IPS-18a (cell line): ENCODE results near the gene CPTP.

Experiments used
- H3K27ac ChIP-seq: one replicate; pipeline ENCODE4 v1.5.1; 2013; ENCODE audit warnings: low read length
- H3K27me3 ChIP-seq: one replicate; pipeline ENCODE4 v1.6.1; 2013; ENCODE audit warnings: mild to moderate bottlenecking, low read length; ENCODE audit not compliant: control insufficient read depth, insufficient read depth
- H3K36me3 ChIP-seq: one replicate; pipeline ENCODE4 v1.6.1; 2013; ENCODE audit warnings: low read depth, low read length; ENCODE audit not compliant: control insufficient read depth
- H3K4me1 ChIP-seq: one replicate; pipeline ENCODE4 v1.6.1; 2013; ENCODE audit warnings: low read depth, low read length; ENCODE audit not compliant: control insufficient read depth
- H3K4me3 ChIP-seq: one replicate; pipeline ENCODE4 v1.5.1; 2013; ENCODE audit warnings: low read length
- H3K9ac ChIP-seq: one replicate; pipeline ENCODE4 v1.6.1; 2013; ENCODE audit warnings: mild to moderate bottlenecking, low read length, moderate library complexity
- H3K9me3 ChIP-seq: one replicate; pipeline ENCODE4 v1.6.1; 2013; ENCODE audit warnings: low read depth, low read length; ENCODE audit not compliant: control insufficient read depth

CPTP gene

GRCh38 chr1:1294250-1294890, 30.2 kb upstream of the CPTP start:
- Histone ChIP-seq H3K27me3 (no peaks in the 10 kb centered on the region), H3K27ac (no peak overlapping the region), H3K4me3 (no peak overlapping the region), H3K4me1 (no peaks in the 10 kb centered on the region), H3K9ac (no peak overlapping the region), H3K9me3 (no peaks in the 10 kb centered on the region), H3K36me3 (no peaks in the 10 kb centered on the region)

DNA sequence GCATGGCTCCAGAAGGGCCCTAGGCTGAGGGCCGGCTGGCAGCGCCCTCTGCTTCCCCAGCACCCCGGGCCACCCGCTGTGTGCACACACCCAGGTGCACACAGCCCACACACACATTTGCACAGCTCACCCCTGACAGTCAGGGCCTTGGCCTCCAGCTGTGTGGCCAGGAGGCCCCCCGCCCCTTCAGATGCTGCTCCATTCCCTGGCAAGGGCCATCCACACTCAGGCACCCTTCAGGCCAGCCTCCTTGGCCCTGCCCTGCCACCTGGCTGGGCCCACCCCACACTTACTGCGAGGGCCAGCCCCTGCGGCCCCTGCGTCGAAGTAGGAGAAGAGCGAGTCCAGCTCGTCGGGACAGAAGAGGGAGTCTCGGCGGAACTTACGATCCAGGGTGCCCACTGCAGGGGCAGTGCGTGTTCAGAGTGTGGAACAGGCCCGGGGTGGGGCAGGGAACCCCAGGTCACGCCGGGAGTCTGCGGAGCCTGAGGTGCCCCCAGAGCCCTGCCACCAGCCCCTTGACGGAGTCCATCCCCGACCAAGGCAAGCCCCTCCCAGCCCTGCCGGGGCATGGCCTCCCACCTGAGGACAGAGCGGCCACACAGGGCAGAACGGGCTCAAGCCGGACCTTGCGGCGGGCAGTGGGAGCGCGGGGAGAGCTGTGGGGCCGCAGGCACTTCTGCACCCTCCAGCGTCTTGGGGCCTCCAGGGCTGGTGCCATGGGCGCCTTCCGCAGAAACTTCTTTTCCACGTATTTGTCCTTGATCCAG, 29.3 kb upstream of the CPTP start:
- H3K4me3 ChIP-seq, result no peak overlapping the region
- H3K36me3 ChIP-seq, result no peaks in the 10 kb centered on the region
- H3K9me3 ChIP-seq, result no peaks in the 10 kb centered on the region
- no peak overlapping the region for H3K27ac ChIP-seq
- no peaks in the 10 kb centered on the region for H3K4me1 ChIP-seq
- H3K9ac ChIP-seq, result no peak overlapping the region
- H3K27me3 ChIP-seq, result no peaks in the 10 kb centered on the region

DNA sequence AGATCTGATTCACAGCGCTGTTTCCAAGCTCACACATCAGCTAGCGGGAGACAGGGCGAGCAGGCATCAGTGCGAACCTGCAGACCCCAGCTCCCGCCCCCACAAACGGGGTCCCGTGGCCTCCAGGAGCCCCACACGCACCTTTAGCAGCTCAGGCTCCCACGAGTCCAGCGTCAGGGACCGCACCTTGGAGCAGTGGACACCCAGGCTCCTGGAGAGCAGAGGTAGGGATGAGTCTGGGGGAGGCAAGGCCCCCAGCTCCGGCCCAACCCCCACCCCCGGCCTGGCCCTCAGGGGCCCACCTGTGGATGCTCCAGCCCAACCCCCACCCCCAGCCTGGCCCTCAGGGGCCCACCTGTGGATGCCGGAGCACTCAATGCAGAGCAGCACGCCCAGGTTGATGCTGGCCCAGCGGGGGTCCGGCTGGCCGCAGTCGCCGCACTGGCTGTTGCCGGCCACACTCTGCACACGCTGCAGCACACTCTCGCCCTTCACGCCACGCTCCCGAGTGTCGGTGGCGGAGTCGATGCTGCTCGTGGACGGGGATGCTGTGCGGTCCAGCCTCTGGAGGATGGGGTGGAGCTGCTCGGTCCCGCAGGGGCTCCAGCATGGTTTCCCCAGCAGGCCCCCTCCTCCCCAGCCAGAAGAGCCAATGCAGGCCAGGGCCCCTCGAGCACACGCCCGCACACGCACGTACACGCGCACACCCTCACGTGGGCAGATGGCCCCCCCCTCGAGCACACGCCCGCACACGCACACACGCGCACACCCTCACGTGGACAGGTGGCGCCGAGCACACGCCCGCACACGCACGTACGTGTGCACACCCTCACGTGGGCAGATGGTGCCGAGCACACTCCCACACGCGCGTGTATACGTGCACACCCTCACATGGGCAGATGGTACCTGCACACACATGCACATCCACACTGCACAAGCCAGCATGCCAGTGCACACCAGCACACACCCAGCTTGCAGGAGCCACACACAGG, 28.2 kb upstream of the CPTP start:
- H3K4me1 ChIP-seq, result no peaks in the 10 kb centered on the region
- H3K9me3 ChIP-seq, result no peaks in the 10 kb centered on the region
- no peak overlapping the region for H3K4me3 ChIP-seq
- no peaks in the 10 kb centered on the region for H3K36me3 ChIP-seq
- H3K27me3 ChIP-seq, result no peaks in the 10 kb centered on the region
- no peak overlapping the region for H3K9ac ChIP-seq
- H3K27ac ChIP-seq, result no peak overlapping the region

- H3K9ac ChIP-seq, result no peak overlapping the region
- H3K27me3 ChIP-seq, result no peaks in the 10 kb centered on the region
- H3K4me1 ChIP-seq, result no peaks in the 10 kb centered on the region
- no peaks in the 10 kb centered on the region for H3K9me3 ChIP-seq
- no peak overlapping the region for H3K4me3 ChIP-seq
- no peaks in the 10 kb centered on the region for H3K36me3 ChIP-seq
- no peak overlapping the region for H3K27ac ChIP-seq
These were observed 26.7 kb upstream of the CPTP start for GRCh38 chr1:1297802-1298424.

- Histone ChIP-seq H3K9ac (no peak overlapping the region), H3K36me3 (no peaks in the 10 kb centered on the region), H3K4me3 (no peak overlapping the region), H3K9me3 (no peaks in the 10 kb centered on the region), H3K4me1 (no peaks in the 10 kb centered on the region), H3K27me3 (no peaks in the 10 kb centered on the region), H3K27ac (no peak overlapping the region)
These were observed 25.5 kb upstream of the CPTP start for GRCh38 chr1:1298861-1299685.

- no peak overlapping the region for H3K27ac ChIP-seq
- H3K4me3 ChIP-seq, result no peak overlapping the region
- no peaks in the 10 kb centered on the region for H3K27me3 ChIP-seq
- H3K4me1 ChIP-seq, result peaks cover 5% of the 10 kb centered on the region
- H3K9ac ChIP-seq, result no peak overlapping the region
- H3K36me3 ChIP-seq, result no peaks in the 10 kb centered on the region
- no peaks in the 10 kb centered on the region for H3K9me3 ChIP-seq
These were observed 24.8 kb upstream of the CPTP start for GRCh38 chr1:1299686-1300351.

DNA sequence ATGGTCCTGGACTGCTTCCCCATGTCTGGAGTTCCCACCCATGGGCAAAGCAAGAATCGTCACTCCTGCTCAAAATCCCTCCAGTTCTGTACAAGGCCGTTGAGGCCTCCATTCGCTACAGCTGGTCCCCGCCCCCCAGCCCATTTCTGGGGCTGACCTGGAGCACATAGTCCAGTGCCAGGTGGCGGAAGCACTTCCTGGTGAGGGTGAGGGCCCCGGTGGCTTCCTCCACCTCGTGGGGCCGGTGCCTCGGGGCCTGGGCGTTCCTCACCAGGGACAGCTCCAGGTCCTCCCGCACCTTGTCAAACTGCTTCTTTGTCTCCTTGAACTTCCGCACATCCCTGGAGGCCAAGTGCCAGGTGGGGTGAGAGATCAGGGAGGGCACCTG, 24.3 kb upstream of the CPTP start:
- no peak overlapping the region for H3K27ac ChIP-seq
- peaks cover 11% of the 10 kb centered on the region for H3K4me1 ChIP-seq
- no peaks in the 10 kb centered on the region for H3K9me3 ChIP-seq
- no peaks in the 10 kb centered on the region for H3K36me3 ChIP-seq
- H3K27me3 ChIP-seq, result no peaks in the 10 kb centered on the region
- H3K4me3 ChIP-seq, result no peak overlapping the region
- H3K9ac ChIP-seq, result no peak overlapping the region

- Histone ChIP-seq H3K9me3 (no peaks in the 10 kb centered on the region), H3K4me3 (no peak overlapping the region), H3K9ac (no peak overlapping the region), H3K36me3 (no peaks in the 10 kb centered on the region), H3K27ac (no peak overlapping the region), H3K4me1 (peaks cover 19% of the 10 kb centered on the region), H3K27me3 (peaks cover 5% of the 10 kb centered on the region)
These were observed 22.6 kb upstream of the CPTP start for GRCh38 chr1:1302006-1302430.

DNA sequence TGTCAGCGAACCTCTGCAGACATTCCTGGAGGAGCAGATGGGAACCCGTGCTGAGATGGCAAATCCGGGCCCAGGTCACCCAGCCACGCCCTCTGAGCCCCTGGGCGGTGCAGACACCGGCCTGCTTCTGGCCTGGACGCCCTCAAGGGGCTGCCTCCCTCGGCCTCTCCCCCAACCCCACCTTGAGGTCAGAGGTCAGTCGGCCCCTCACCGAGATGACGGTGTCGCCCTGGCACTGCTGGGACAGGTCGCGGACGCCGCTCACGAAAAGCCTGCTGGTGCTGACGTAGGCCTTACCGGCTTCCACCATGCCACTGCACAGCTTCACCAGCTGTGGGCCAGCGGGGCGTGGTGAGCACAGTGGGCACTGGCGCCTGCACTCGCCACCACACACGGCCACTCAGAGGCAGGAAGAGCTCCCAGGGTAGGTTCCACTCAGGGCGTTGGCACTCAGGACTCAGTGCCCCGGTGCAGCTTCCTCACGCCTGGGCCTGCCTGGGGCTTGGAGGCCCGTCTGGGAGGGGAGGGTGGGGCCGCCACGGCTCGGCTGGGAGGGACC, 21.6 kb upstream of the CPTP start:
- Histone ChIP-seq H3K36me3 (no peaks in the 10 kb centered on the region), H3K27me3 (peaks cover 6% of the 10 kb centered on the region), H3K9me3 (no peaks in the 10 kb centered on the region), H3K9ac (no peak overlapping the region), H3K27ac (no peak overlapping the region), H3K4me3 (no peak overlapping the region), H3K4me1 (peaks cover 20% of the 10 kb centered on the region)

GRCh38 chr1:1303736-1304135, 20.9 kb upstream of the CPTP start:
- H3K27me3 ChIP-seq, result peaks cover 6% of the 10 kb centered on the region
- no peak overlapping the region for H3K27ac ChIP-seq
- H3K36me3 ChIP-seq, result no peaks in the 10 kb centered on the region
- peaks cover 20% of the 10 kb centered on the region for H3K4me1 ChIP-seq
- H3K4me3 ChIP-seq, result no peak overlapping the region
- H3K9me3 ChIP-seq, result no peaks in the 10 kb centered on the region
- no peak overlapping the region for H3K9ac ChIP-seq
